DMS153 treated with DMSO at 0.1 percent for 48 hours (cell line): ENCODE results near the gene SPPL2C.

Experiments used
- DNase-seq: peaks from one replicate; lab custom pipeline; 2025; ENCODE audit not compliant: unreplicated experiment; lab: John Stamatoyannopoulos, UW

The SPPL2C gene

GRCh38 chr17:45874151-45874550 is 29.5 kb downstream of the SPPL2C start:
- DNase-seq: no peak

DNA sequence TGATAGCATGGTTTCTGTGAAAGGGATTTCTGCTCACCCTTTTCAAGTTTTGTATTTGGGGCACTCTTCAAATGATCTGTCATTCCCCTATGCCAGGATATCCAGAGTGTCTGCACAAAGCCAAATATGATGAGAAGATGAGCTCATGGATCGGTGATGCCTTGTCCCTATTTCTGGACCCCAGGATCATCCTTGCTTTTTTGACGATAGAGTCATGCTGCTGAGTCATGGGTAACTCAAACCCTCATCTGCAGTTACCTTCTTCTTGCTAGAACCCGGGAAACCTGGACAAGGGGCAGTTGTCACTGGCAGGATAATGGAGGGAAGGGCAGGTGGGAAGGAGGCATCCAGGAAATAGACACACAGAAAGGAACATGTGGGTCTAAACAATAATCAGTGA is 31.9 kb downstream of the SPPL2C start:
- no peak for DNase-seq

DNA sequence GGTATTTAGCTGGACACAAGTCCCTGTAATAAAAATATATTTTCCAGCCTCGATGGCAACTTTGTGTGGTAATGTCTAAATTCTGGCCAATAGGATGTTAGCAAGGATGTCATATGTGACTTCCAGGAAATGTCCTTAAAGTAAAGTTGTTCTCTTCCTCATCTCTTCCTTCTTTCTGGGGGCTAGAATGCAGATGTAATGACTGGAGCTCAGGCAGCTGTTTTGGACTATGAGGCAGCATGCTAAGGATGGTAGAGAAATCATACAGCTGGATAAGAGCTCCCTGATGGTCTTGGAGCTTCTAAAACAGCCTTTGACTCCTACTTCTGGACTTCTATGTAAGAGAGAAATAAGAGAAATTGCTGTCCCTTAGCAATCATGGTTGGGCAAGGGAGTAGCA is 32.8 kb downstream of the SPPL2C start:
- DNase-seq: no peak

DNA sequence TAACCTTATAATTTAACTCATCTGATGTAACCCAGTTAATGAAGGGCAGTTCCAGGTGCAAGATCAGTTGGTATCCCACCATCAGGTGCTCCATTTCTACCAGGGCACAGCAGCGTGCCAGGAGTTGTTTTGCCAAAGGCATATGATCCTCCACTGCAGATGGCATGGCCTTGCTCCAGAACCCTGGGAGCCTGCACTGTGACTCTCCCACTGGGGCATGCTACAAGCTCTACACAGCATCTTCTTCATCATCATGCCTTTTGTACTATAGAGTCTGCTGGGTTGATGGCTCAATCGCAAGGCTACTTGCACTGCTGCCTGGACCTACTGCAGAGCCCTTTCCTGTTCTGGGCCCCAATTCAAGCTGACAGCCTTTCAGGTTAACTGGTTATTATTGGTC is 38.4 kb downstream of the SPPL2C start:
- no peak for DNase-seq

GRCh38 chr17:45886852-45887251 is 42.2 kb downstream of the SPPL2C start:
- no peak for DNase-seq

GRCh38 chr17:45888392-45888791 is 43.7 kb downstream of the SPPL2C start:
- DNase-seq: no peak

GRCh38 chr17:45889579-45889978 is 44.9 kb downstream of the SPPL2C start:
- no peak for DNase-seq

- peak; percentile 11 for DNase-seq
Observed at GRCh38 chr17:45893725-45894021, 49.0 kb downstream of the SPPL2C start.

DNA sequence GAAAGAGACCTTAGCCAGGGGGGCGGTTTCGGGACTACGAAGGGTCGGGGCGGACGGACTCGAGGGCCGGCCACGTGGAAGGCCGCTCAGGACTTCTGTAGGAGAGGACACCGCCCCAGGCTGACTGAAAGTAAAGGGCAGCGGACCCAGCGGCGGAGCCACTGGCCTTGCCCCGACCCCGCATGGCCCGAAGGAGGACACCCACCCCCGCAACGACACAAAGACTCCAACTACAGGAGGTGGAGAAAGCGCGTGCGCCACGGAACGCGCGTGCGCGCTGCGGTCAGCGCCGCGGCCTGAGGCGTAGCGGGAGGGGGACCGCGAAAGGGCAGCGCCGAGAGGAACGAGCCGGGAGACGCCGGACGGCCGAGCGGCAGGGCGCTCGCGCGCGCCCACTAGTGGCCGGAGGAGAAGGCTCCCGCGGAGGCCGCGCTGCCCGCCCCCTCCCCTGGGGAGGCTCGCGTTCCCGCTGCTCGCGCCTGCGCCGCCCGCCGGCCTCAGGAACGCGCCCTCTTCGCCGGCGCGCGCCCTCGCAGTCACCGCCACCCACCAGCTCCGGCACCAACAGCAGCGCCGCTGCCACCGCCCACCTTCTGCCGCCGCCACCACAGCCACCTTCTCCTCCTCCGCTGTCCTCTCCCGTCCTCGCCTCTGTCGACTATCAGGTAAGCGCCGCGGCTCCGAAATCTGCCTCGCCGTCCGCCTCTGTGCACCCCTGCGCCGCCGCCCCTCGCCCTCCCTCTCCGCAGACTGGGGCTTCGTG is 49.5 kb downstream of the SPPL2C start, which contains the start of gene MAPT:
Gene MAPT, plus strand, starts transcription at position 533 of the 763 bp plus-strand sequence. CDS start 67,784 bp downstream, outside the sequence.
- DNase-seq: peak; percentile 89

DNA sequence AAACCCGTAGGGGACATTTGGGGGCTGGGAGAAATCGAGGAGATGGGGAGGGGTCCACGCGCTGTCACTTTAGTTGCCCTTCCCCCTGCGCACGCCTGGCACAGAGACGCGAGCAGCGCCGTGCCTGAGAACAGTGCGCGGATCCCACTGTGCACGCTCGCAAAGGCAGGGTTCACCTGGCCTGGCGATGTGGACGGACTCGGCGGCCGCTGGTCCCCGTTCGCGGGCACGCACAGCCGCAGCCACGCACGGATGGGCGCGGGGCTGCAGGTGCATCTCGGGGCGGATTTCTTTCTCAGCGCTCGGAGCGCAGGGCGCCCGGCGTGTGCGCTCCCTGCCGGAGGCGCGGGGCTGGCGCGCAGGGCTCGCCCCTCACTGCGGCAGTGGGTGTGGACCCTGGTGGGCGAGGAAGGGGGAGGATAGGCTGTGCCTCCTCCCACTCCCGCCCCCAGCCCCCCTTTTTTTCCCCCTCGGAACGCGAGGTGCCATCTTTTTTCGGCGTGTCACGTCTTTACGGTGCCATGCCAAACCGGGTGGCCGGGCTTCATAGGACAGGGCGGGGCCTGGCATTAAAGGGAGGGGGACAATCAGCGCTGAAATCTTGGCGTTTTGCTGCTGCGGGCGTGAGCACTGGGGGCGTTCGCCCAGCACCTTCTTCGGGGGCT is 50.8 kb downstream of the SPPL2C start:
- no peak for DNase-seq

- no peak for DNase-seq
Observed at GRCh38 chr17:45895969-45896785, 51.5 kb downstream of the SPPL2C start.
